Activated CD4-positive, alpha-beta T cell treated with anti-CD3 and anti-CD28 coated beads, Interleukin-2, amount 10 ng/mL, durations not matched to agents 7 days and 5 days (primary cell): ENCODE measurements around the gene EID2B. TPM values are rescaled to one million over a fixed set of nuclear protein-coding genes. Genes with fewer than 3 reads are reported as not detected.
A peak's percentile ranks its signal among the peaks of the same experiment; 100 is the strongest.

Experiments
- CTCF ChIA-PET: fragments of 350-600 bp; sonication (Branson Sonifier 250); formaldehyde crosslinking; loops from one replicate; lab custom pipeline; 2021; ENCODE audit warnings: antibody characterized with exemption; lab: Charles Lee
- POLR2A ChIA-PET: fragments of 350-600 bp; sonication (Branson Sonifier 250); formaldehyde crosslinking; loops from one replicate; lab custom pipeline; 2021; ENCODE audit warnings: antibody characterized with exemption; lab: Charles Lee
- DNase-seq: peaks from one replicate; pipeline ENCODE4 v3.0.0-alpha.2; 2020
- H3K27ac Mint-ChIP-seq: one replicate; pipeline ENCODE4 v1.8.0; 2021; ENCODE audit warnings: mild to moderate bottlenecking, moderate library complexity, mixed read lengths
- H3K27me3 Mint-ChIP-seq: one replicate; pipeline ENCODE4 v1.8.0; 2021; ENCODE audit warnings: mixed read lengths
- H3K36me3 Mint-ChIP-seq: one replicate; pipeline ENCODE4 v1.8.0; 2021; ENCODE audit warnings: low read depth, mixed read lengths
- H3K4me1 Mint-ChIP-seq: one replicate; pipeline ENCODE4 v1.8.0; 2021; ENCODE audit warnings: mixed read lengths
- H3K4me3 Mint-ChIP-seq: one replicate; pipeline ENCODE4 v1.8.0; 2021; ENCODE audit warnings: mild to moderate bottlenecking, moderate library complexity, mixed read lengths
- H3K9me3 Mint-ChIP-seq: one replicate; pipeline ENCODE4 v1.8.0; 2021; ENCODE audit warnings: mixed read lengths
- total RNA-seq, 2 experiments: library from RNA; stranded (reverse); gene quantifications; one replicate each; pipeline ENCODE4 v1.2.3, GENCODE V29; 2021

Gene EID2B
- total RNA-seq, 2 experiments from 2014 or later = 3.4 to 5.1 TPM

DNA sequence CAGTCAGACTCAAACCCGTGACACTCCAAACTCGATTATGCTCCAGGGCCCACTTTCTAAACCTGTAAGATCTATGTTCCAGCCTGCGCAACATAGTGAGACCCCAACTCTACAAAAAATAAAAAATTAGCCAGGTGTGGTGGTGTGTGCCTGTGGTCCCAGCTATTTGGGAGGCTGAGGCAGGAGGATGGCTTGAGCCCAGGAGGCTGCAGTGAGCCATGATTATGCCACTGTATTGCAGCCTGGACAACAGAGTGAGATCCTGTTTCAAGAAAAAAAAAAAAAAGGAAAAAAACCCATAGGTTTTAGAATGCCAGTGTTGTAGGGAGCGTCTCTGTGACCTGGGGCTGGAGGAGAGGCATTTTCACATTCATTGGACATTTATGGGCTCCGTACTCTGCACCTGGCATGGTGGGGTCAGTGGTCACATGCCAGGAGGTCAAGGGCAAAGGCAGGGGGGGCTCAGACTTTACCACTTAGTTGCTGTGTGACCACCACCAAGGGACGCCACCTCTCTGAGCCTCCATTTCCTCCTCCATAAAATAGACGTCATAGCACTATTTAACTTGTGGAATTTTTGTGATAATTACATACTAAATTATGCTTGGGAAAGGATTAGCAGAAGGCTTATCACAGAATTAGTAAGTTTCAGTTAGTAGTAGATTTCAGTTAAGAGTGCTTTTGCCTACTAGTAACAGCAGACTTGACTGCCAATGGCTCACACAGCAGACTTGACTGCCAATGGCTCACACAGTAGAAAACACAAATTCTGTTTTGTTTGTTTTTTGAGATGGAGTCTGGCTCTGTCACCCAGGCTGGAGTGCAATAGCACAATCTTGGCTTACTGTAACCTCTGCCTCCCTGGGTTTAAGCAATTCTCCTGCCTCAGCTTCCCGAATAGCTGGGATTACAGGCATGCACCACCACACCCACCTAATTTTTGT lies 11.8 kb downstream of the EID2B start:
- ChIA-PET POLR2A (no interaction called here), CTCF (no interaction called here)
- DNase-seq = no peak
- Mint-ChIP-seq H3K27me3 (peaks cover 26% of the 10 kb centered on the region), H3K27ac (no peak overlapping the region), H3K9me3 (no peaks in the 10 kb centered on the region), H3K4me3 (no peak overlapping the region), H3K36me3 (peaks cover 2% of the 10 kb centered on the region), H3K4me1 (peaks cover 5% of the 10 kb centered on the region)

DNA sequence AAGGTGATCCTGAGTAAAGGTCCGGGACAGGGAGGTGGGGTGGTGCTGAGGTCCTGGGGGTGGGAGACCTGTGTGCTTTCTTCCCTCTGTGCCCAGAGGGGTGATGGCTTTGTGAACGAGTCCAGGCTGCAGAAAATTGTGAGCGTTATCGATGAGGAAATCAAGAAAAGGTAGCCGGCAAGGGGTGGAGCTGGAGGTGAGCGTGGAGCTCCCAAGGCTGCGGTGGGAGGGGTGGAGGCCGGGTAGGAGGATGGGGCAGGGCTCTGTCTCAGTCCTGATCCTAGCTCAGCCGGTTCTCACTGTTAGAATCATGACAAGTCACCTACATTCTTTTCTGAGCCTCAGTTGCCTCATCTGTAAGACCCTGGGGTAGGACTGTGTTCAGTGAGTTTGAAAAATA lies 13.7 kb downstream of the EID2B start:
- Mint-ChIP-seq H3K36me3 (peaks cover 2% of the 10 kb centered on the region), H3K9me3 (no peaks in the 10 kb centered on the region), H3K27ac (no peak overlapping the region), H3K27me3 (peaks cover 43% of the 10 kb centered on the region), H3K4me3 (no peak overlapping the region), H3K4me1 (peaks cover 9% of the 10 kb centered on the region)
- ChIA-PET POLR2A (no interaction called here), CTCF (interaction anchor here (1.8 kb wide), 1 partner anchor 16 kb away, joined by 6 read pairs; no protein-coding TSS in a partner anchor)
- no peak for DNase-seq

DNA sequence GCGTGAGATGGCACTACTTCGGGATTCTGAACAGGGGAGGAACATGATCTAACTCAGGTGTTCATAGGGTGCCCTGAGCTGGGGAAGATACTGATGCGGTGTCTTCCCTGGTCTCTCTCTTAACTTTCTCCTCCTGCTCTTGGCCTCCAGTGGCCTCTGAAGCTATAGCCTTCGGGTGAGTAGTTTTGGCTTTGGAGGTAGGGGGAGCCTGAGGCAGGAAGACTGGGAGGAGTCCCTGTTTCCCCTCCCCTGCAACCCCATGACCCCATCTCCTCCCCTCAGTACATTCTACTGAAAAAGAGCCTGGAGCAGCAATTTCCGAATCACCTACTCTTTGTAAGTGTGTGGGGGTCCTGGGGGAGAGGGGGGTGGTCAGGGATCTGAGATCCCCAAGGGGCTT lies 14.2 kb downstream of the EID2B start:
- Mint-ChIP-seq H3K27me3 (peaks cover 48% of the 10 kb centered on the region), H3K36me3 (peaks cover 2% of the 10 kb centered on the region), H3K4me1 (peaks cover 9% of the 10 kb centered on the region), H3K9me3 (no peaks in the 10 kb centered on the region), H3K4me3 (no peak overlapping the region), H3K27ac (no peak overlapping the region)
- no peak for DNase-seq
- POLR2A ChIA-PET = no interaction called here
- CTCF ChIA-PET = interaction anchor here (1.8 kb wide), 1 partner anchor 16 kb away, joined by 6 read pairs; no protein-coding TSS in a partner anchor

DNA sequence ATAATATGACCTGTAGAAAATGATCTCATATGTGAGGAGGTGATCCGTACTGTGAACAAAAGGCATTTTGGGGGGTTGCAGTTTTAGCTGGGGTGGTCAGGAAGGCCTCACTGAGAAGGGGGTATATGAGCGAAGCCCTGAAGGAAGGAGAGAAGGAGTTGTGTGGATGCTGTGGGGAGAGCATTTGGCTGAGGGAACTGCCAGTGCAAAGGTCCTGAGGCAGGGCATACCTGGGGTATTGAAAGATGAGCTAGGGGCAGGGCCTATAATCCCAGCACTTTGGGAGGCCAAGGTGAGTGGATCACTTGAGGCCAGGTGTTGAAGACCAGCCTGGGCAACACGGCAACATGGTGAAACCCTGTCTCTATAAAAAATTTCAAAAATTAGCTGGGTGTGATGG lies 15.2 kb downstream of the EID2B start:
- DNase-seq = no peak
- ChIA-PET POLR2A (no interaction called here), CTCF (interaction anchor here (0.6 to 1.8 kb wide), 2 partner anchors 15 to 239 kb away, joined by 4 to 6 read pairs; no protein-coding TSS in a partner anchor)
- peaks cover 55% of the 10 kb centered on the region for H3K27me3 Mint-ChIP-seq
- no peak overlapping the region for H3K4me3 Mint-ChIP-seq
- no peaks in the 10 kb centered on the region for H3K9me3 Mint-ChIP-seq
- H3K36me3 Mint-ChIP-seq = peaks cover 2% of the 10 kb centered on the region
- no peak overlapping the region for H3K27ac Mint-ChIP-seq
- peaks cover 9% of the 10 kb centered on the region for H3K4me1 Mint-ChIP-seq

DNA sequence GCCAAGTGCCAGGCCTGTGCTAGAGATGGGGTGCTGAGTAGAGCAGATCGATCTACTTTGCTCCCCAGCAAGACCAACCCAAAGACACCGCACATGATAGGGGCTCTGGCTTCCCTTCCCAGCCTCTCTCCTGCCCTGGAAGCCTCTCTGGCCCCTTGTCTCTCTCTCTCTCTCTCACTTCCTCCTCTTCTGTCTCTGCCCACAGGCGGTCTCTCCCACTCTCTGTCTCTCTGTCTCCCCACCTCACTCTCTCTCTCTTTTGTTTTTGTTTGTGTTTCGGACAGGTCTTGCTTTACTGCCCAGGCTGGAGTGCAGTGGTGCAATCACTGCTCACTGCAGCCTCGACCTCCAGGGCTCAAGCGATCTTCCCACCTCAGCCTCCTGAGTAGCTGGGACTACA lies 16.4 kb downstream of the EID2B start:
- Mint-ChIP-seq H3K27ac (no peak overlapping the region), H3K4me3 (peak overlapping the region; percentile 20), H3K36me3 (peaks cover 2% of the 10 kb centered on the region), H3K4me1 (peaks cover 9% of the 10 kb centered on the region), H3K27me3 (peaks cover 57% of the 10 kb centered on the region), H3K9me3 (no peaks in the 10 kb centered on the region)
- no peak for DNase-seq
- CTCF ChIA-PET = interaction anchor here (1.1 to 1.4 kb wide), 2 partner anchors 16 to 42 kb away, joined by 3 to 6 read pairs; partner anchors contain the start of gene EID2B
- POLR2A ChIA-PET = no interaction called here

DNA sequence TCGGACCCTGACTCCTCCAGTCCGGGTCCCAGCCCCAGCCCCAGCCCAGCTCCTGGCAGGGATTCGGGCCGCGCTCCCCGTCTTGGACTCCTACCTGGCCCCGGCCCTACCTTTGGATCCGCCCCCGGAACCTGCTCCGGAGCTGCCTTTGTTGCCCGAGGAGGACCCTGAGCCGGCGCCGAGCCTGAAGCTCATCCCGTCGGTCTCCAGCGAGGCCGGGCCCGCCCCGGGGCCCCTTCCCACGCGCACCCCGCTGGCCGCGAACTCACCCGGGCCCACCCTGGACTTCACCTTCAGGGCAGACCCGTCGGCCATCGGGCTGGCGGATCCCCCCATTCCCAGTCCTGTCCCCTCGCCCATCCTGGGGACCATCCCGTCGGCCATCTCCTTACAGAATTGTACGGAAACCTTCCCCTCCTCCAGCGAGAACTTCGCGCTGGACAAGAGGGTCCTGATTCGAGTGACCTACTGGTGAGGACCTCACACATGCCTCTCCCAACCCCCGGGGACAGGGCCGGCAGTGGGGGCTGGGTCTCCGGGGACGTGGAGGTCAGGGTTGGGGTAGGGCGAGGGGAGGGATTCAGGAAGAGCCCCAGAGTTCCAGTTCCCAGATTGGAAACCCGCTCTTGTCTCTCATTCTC lies 17.0 kb downstream of the EID2B start:
- CTCF ChIA-PET = interaction anchor here (1.1 to 1.4 kb wide), 2 partner anchors 17 to 41 kb away, joined by 3 to 6 read pairs; partner anchors contain the start of gene EID2B
- H3K27ac Mint-ChIP-seq = no peak overlapping the region
- POLR2A ChIA-PET = no interaction called here
- H3K4me3 Mint-ChIP-seq = peak overlapping the region; percentile 20
- no peak for DNase-seq
- H3K4me1 Mint-ChIP-seq = peaks cover 9% of the 10 kb centered on the region
- peaks cover 2% of the 10 kb centered on the region for H3K36me3 Mint-ChIP-seq
- no peaks in the 10 kb centered on the region for H3K9me3 Mint-ChIP-seq
- peaks cover 57% of the 10 kb centered on the region for H3K27me3 Mint-ChIP-seq

DNA sequence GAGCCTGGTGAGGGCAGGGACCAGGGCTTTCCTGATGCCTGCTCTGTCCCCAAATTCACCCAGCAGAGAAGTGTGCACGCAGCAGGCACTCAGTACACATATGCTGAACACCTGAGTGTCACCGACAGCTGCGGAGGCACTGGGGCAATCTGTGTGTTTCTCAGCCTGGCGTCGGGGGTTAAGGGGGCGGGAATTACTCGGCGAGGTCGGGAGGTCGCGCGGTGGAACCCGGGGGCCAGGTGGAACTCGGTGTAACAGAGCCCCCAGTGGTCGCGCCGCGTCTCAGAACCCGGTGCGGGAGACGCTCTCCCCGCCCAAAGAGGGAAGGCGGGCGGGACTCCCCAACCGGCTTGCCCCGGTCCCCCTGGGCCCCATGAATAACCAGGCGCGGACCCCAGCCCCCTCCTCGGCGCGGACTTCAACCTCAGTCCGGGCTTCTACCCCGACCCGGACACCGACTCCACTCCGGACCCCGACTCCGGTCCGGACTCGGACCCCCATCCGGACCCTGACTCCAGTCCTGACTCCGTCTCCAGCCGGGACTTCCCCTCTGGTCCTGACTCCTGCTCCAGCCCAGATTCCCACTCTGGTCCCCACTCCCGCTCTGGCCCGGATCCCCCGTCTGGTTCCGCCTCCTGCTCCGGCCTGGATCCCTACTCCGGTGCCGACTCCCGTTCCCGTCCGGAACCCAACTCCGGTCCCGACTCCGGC lies 17.7 kb downstream of the EID2B start, which contains the start of gene SELENOV:
TSS of gene SELENOV (plus strand) at position 300 of the 711 bp plus-strand sequence. CDS start at position 374, 74 bp downstream.
- peaks cover 2% of the 10 kb centered on the region for H3K36me3 Mint-ChIP-seq
- peaks cover 57% of the 10 kb centered on the region for H3K27me3 Mint-ChIP-seq
- peak within 1 kb of the TSS; percentile 32 for H3K4me3 Mint-ChIP-seq
- CTCF ChIA-PET = interaction anchor here (1.1 to 2.5 kb wide), 3 partner anchors 12 to 40 kb away, joined by 3 to 11 read pairs (median 6); partner anchors contain the start of gene EID2B
- peaks cover 9% of the 10 kb centered on the region for H3K4me1 Mint-ChIP-seq
- H3K9me3 Mint-ChIP-seq = no peaks in the 10 kb centered on the region
- POLR2A ChIA-PET = no interaction called here
- DNase-seq = no peak
- H3K27ac Mint-ChIP-seq = no peak within 1 kb of the TSS

DNA sequence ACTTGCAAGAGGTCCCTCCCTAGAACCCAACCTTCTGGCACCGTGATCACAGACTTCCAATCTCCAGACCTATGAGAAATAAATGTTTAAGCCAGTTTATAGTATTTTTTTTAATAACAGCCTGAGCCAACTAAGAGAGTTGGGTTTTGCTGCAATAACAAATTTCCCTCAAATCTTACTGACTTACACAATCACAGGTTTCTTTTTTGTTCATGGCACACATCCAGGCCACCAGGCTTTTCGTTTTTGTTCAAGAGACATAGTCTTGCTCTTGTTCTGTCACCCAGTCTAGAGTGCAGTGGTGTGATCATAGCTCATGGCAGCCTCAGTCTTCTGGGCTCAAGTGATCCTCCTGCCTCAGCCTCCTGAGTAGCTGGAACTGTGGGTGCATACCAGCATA lies 19.7 kb downstream of the EID2B start:
- peaks cover 60% of the 10 kb centered on the region for H3K27me3 Mint-ChIP-seq
- DNase-seq = no peak
- ChIA-PET POLR2A (no interaction called here), CTCF (interaction anchor here (0.6 to 2.5 kb wide), 5 partner anchors 10 to 1485 kb away, joined by 3 to 11 read pairs (median 3); no protein-coding TSS in a partner anchor)
- no peaks in the 10 kb centered on the region for H3K9me3 Mint-ChIP-seq
- no peak overlapping the region for H3K4me3 Mint-ChIP-seq
- peaks cover 13% of the 10 kb centered on the region for H3K4me1 Mint-ChIP-seq
- H3K27ac Mint-ChIP-seq = no peak overlapping the region
- H3K36me3 Mint-ChIP-seq = peaks cover 2% of the 10 kb centered on the region

DNA sequence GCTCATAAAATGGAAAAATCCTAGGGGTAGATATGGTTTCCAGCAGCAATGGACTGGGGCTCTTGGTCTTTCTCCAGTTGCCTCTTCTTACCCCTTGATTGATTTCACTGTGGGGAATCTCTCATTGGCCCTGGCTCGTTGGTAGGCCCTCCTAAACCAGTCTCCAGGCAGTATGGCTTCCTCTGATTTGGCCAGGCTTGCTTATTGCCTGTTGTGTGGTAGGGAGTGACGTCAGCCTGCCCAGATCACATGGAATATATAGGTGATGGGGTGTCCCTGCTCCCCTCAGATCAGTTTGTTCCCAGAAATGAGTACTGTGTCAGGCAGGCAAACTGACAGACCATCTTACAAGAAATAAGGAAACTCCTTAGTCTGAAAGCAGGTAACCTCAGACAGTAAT lies 23.4 kb downstream of the EID2B start:
- ChIA-PET POLR2A (no interaction called here), CTCF (interaction anchor here (0.6 kb wide), 2 partner anchors 21 to 167 kb away, joined by 3 read pairs; no protein-coding TSS in a partner anchor)
- H3K4me1 Mint-ChIP-seq = peaks cover 17% of the 10 kb centered on the region

DNA sequence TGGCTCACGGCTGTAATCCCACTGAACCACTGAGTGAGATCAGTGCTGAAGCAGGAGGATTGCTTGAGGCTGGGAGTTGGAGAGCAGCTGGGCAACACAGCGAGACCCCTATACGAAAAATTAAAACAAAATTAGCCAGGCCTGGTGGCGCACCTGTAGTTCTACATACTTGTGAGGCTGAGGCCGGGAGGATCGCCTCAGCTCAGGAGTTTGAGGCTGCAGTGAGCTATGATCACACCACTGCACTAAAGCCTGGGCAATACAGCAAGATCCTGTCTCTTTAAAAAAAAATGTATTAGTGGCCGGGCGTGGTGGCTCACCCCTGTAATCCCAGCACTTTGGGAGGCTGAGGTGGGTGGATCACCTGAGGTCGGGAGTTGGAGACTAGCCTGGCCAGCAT lies 24.0 kb downstream of the EID2B start:
- DNase-seq = no peak
- Mint-ChIP-seq H3K27me3 (peaks cover 56% of the 10 kb centered on the region), H3K4me1 (peaks cover 20% of the 10 kb centered on the region), H3K27ac (no peak overlapping the region), H3K9me3 (peaks cover 4% of the 10 kb centered on the region), H3K36me3 (peaks cover 3% of the 10 kb centered on the region), H3K4me3 (peak overlapping the region; percentile 66)
- ChIA-PET POLR2A (no interaction called here), CTCF (interaction anchor here (0.6 kb wide), 1 partner anchor 22 kb away, joined by 3 read pairs; no protein-coding TSS in a partner anchor)

More for the DNA sequence above, 23.4 kb downstream of the EID2B start:
- H3K36me3 Mint-ChIP-seq = peaks cover 3% of the 10 kb centered on the region
- peaks cover 56% of the 10 kb centered on the region for H3K27me3 Mint-ChIP-seq
- no peak for DNase-seq
- no peak overlapping the region for H3K4me3 Mint-ChIP-seq
- no peak overlapping the region for H3K27ac Mint-ChIP-seq
- H3K9me3 Mint-ChIP-seq = peaks cover 4% of the 10 kb centered on the region

DNA sequence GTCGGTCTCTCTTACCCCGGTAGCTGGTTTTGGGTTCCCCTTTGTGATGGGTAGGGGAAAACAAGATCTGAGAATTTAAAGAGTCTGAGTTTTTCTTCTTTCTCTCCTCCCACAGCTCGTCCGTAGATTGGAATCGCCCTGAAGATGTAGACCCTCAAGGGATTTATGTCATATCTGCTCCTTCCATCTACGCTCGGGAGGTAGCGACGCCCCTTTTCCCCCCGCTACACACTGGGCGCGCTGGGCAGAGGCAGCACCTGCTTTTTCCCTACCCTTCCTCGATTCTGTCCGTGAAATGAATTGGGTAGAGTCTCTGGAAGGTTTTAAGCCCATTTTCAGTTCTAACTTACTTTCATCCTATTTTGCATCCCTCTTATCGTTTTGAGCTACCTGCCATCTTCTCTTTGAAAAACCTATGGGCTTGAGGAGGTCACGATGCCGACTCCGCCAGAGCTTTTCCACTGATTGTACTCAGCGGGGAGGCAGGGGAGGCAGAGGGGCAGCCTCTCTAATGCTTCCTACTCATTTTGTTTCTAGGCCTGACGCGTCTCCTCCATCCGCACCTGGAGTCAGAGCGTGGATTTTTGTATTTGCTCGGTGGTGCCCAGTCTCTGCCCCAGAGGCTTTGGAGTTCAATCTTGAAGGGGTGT lies 24.8 kb downstream of the EID2B start:
- ChIA-PET POLR2A (no interaction called here), CTCF (interaction anchor here (1.3 kb wide), 1 partner anchor 33 kb away, joined by 4 read pairs; no protein-coding TSS in a partner anchor)
- Mint-ChIP-seq H3K27ac (no peak overlapping the region), H3K36me3 (peaks cover 3% of the 10 kb centered on the region), H3K4me1 (peaks cover 27% of the 10 kb centered on the region), H3K27me3 (peaks cover 55% of the 10 kb centered on the region), H3K9me3 (peaks cover 4% of the 10 kb centered on the region), H3K4me3 (peak overlapping the region; percentile 66)
- DNase-seq = no peak
